CD4-positive, alpha-beta T cell (primary cell): Measurements from ENCODE around the gene FAM216B. TPM values are rescaled to one million over a fixed set of nuclear protein-coding genes. Genes with fewer than 3 reads are reported as not detected.
A peak's percentile ranks its signal among the peaks of the same experiment; 100 is the strongest.

Experiments used
- ATAC-seq: fragments of 200-7000 bp; cut with Tn5 transposase; one replicate; pipeline ENCODE4 v1.10.0; 2022; ENCODE audit warnings: mild to moderate bottlenecking; ENCODE audit not compliant: poor library complexity
- CTCF ChIA-PET: fragments of 350-600 bp; sonication (Branson Sonifier 250); formaldehyde crosslinking; loops from one replicate; lab custom pipeline; 2021; ENCODE audit warnings: antibody characterized with exemption, inconsistent platforms; lab: Charles Lee
- POLR2A ChIA-PET: fragments of 350-600 bp; sonication (Branson Sonifier 250); formaldehyde crosslinking; loops from one replicate; lab custom pipeline; 2021; ENCODE audit warnings: antibody characterized with exemption, inconsistent platforms; lab: Charles Lee
- DNase-seq, 14 experiments: peaks; one replicate each; pipeline ENCODE4 v3.0.0-alpha.2; 2013 to 2020; ENCODE audit warnings: mixed read lengths in 2 of 14
- H3K27ac ChIP-seq, 2 donors: one replicate each; pipeline versions ENCODE4 v1.5.1 to v1.7.0; 2013; ENCODE audit warnings: low read length in 2 of 2, low read depth in 1 of 2, mild to moderate bottlenecking in 1 of 2
- H3K27me3 ChIP-seq, 2 experiments: 1 replicate in 1 of 2; 2 replicates in 1 of 2; pipeline versions ENCODE4 v1.6.1 to v1.7.0; 2013; ENCODE audit warnings: low read length in 2 of 2, control low read depth in 1 of 2, mild to moderate bottlenecking in 1 of 2, moderate library complexity in 1 of 2; ENCODE audit not compliant: insufficient read depth in 2 of 2, control insufficient read depth in 1 of 2
- H3K36me3 ChIP-seq: one replicate; pipeline ENCODE4 v1.6.1; 2013; ENCODE audit warnings: low read length, control low read depth; ENCODE audit not compliant: insufficient read depth
- H3K4me1 ChIP-seq: one replicate; pipeline ENCODE4 v1.6.1; 2013; ENCODE audit warnings: low read length, control low read depth; ENCODE audit not compliant: insufficient read depth
- H3K4me3 ChIP-seq: one replicate; pipeline ENCODE4 v1.5.1; 2013; ENCODE audit warnings: mild to moderate bottlenecking, low read length, moderate library complexity
- H3K9me3 ChIP-seq, 2 experiments: 1 replicate in 1 of 2; 2 replicates in 1 of 2; pipeline versions ENCODE4 v1.6.1 to v1.7.0; 2013; ENCODE audit warnings: low read length in 2 of 2, mild to moderate bottlenecking in 2 of 2, control low read depth in 1 of 2, moderate library complexity in 1 of 2; ENCODE audit not compliant: control insufficient read depth in 1 of 2, insufficient read depth in 1 of 2
- H3K27ac Mint-ChIP-seq: one replicate; pipeline ENCODE4 v1.8.0; 2020; ENCODE audit warnings: mixed read lengths
- H3K27me3 Mint-ChIP-seq: one replicate; pipeline ENCODE4 v1.8.0; 2021; ENCODE audit warnings: mixed read lengths
- H3K36me3 Mint-ChIP-seq: one replicate; pipeline ENCODE4 v1.8.0; 2021; ENCODE audit warnings: low read depth, mixed read lengths
- H3K4me1 Mint-ChIP-seq: one replicate; pipeline ENCODE4 v1.8.0; 2021; ENCODE audit warnings: low read depth, mixed read lengths
- H3K4me3 Mint-ChIP-seq: one replicate; pipeline ENCODE4 v1.8.0; 2020; ENCODE audit warnings: mild to moderate bottlenecking, mixed read lengths
- H3K9me3 Mint-ChIP-seq: one replicate; pipeline ENCODE4 v1.8.0; 2020; ENCODE audit warnings: mixed read lengths
- CTCF ChIP-seq: fragments of 200-600 bp; IDR thresholded peaks from one replicate; pipeline ENCODE4 v1.8.0; 2022; ENCODE audit warnings: antibody characterized with exemption, mild to moderate bottlenecking
- intact Hi-C, 2 experiments: fragments of 100-400 bp; cut with DNase I in 1 of 2; cut with micrococcal nuclease in 1 of 2; formaldehyde crosslinking; loops; one replicate each; pipeline versions ENCODE4 v1.15.1 to v1.9.0; 2023 to 2025; cut with DNase I, micrococcal nuclease
- total RNA-seq, 174 experiments: library from RNA in 2 of 174; stranded (reverse) in 2 of 174; gene quantifications; one replicate each; pipeline ENCODE4 v1.2.3 and lab custom pipeline; 2021 to 2026

Gene FAM216B
- total RNA-seq, 2 experiments from 2014 or later, result not detected

GRCh38 chr13:42735010-42735409, 46.4 kb upstream of the FAM216B start:
- H3K36me3 ChIP-seq, result no peaks in the 10 kb centered on the region
- ATAC-seq, result no peak
- no peak overlapping the region for H3K4me3 Mint-ChIP-seq
- H3K27ac Mint-ChIP-seq, result no peak overlapping the region
- H3K36me3 Mint-ChIP-seq, result no peaks in the 10 kb centered on the region
- intact Hi-C loops, result no loop called here
- POLR2A ChIA-PET, result no interaction called here
- DNase-seq, result no peak
- H3K9me3 ChIP-seq, result no peaks in the 10 kb centered on the region
- CTCF ChIA-PET, result no interaction called here
- H3K27me3 Mint-ChIP-seq, result peaks cover 7% of the 10 kb centered on the region
- no peaks in the 10 kb centered on the region for H3K27me3 ChIP-seq
- H3K27ac ChIP-seq, result no peak overlapping the region
- no peak for TF ChIP-seq CTCF
- H3K4me1 ChIP-seq, result no peaks in the 10 kb centered on the region
- no peaks in the 10 kb centered on the region for H3K4me1 Mint-ChIP-seq
- no peak overlapping the region for H3K4me3 ChIP-seq
- no peaks in the 10 kb centered on the region for H3K9me3 Mint-ChIP-seq

GRCh38 chr13:42740753-42741152, 40.6 kb upstream of the FAM216B start:
- H3K4me3 Mint-ChIP-seq, result no peak overlapping the region
- H3K27me3 Mint-ChIP-seq, result peaks cover 11% of the 10 kb centered on the region
- no peaks in the 10 kb centered on the region for H3K36me3 ChIP-seq
- no peak overlapping the region for H3K4me3 ChIP-seq
- no peaks in the 10 kb centered on the region for H3K4me1 ChIP-seq
- TF ChIP-seq CTCF, result no peak
- intact Hi-C loops, result no loop called here
- no peaks in the 10 kb centered on the region for H3K9me3 Mint-ChIP-seq
- no peak overlapping the region for H3K27ac ChIP-seq
- no peaks in the 10 kb centered on the region for H3K9me3 ChIP-seq
- H3K4me1 Mint-ChIP-seq, result no peaks in the 10 kb centered on the region
- no peak overlapping the region for H3K27ac Mint-ChIP-seq
- DNase-seq, result peak in 3 of 14 experiments; percentile 4 to 18 (median 17)
- H3K36me3 Mint-ChIP-seq, result no peaks in the 10 kb centered on the region
- CTCF ChIA-PET, result no interaction called here
- no peaks in the 10 kb centered on the region for H3K27me3 ChIP-seq
- no peak for ATAC-seq
- POLR2A ChIA-PET, result no interaction called here

- H3K27ac ChIP-seq, result no peak overlapping the region
- no peak for ATAC-seq
- no peaks in the 10 kb centered on the region for H3K9me3 Mint-ChIP-seq
- ChIA-PET CTCF (interaction anchor here (1.4 kb wide), 1 partner anchor 11 kb away, joined by 3 read pairs; no protein-coding TSS in a partner anchor), POLR2A (no interaction called here)
- H3K4me1 Mint-ChIP-seq, result no peaks in the 10 kb centered on the region
- intact Hi-C loops, result no loop called here
- no peaks in the 10 kb centered on the region for H3K36me3 ChIP-seq
- no peaks in the 10 kb centered on the region for H3K36me3 Mint-ChIP-seq
- TF ChIP-seq CTCF, result no peak
- H3K4me1 ChIP-seq, result no peaks in the 10 kb centered on the region
- H3K27ac Mint-ChIP-seq, result no peak overlapping the region
- peaks cover 11% of the 10 kb centered on the region for H3K27me3 Mint-ChIP-seq
- H3K9me3 ChIP-seq, result no peaks in the 10 kb centered on the region
- no peak overlapping the region for H3K4me3 ChIP-seq
- H3K27me3 ChIP-seq, result no peaks in the 10 kb centered on the region
- no peak overlapping the region for H3K4me3 Mint-ChIP-seq
- no peak for DNase-seq
Observed at GRCh38 chr13:42741914-42742313, 39.5 kb upstream of the FAM216B start.
